ENCODE measurements around the gene NPAS3. TPM values are rescaled to one million over a fixed set of nuclear protein-coding genes. Genes with fewer than 3 reads are reported as not detected.

The NPAS3 gene
- total RNA-seq, 1 donor, result 0.36 TPM

GRCh38 chr14:33570694-33571310, 632.1 kb downstream of the NPAS3 start:
- no peak overlapping the region for H3K4me3 ChIP-seq (ENCODE audit: low read depth, low read length)
- no peak for DNase-seq (ENCODE audit: low read depth)
- TF ChIP-seq CTCF (IDR thresholded peaks at IDR 0.05; ENCODE audit: insufficient read depth, low read length), result no peak

- no peak overlapping the region for H3K4me3 ChIP-seq (ENCODE audit: low read depth, low read length)
- no peak for TF ChIP-seq CTCF (IDR thresholded peaks at IDR 0.05; ENCODE audit: insufficient read depth, low read length)
- DNase-seq (ENCODE audit: low read depth), result no peak
Measured at GRCh38 chr14:33573301-33573880, 634.7 kb downstream of the NPAS3 start.

GRCh38 chr14:33576014-33576413, 637.3 kb downstream of the NPAS3 start:
- DNase-seq (ENCODE audit: low read depth), result no peak
- no peak for TF ChIP-seq CTCF (IDR thresholded peaks at IDR 0.05; ENCODE audit: insufficient read depth, low read length)
- no peak overlapping the region for H3K4me3 ChIP-seq (ENCODE audit: low read depth, low read length)

GRCh38 chr14:33578461-33579216, 640.0 kb downstream of the NPAS3 start:
- DNase-seq (ENCODE audit: low read depth), result no peak
- no peak overlapping the region for H3K4me3 ChIP-seq (ENCODE audit: low read depth, low read length)
- TF ChIP-seq CTCF (IDR thresholded peaks at IDR 0.05; ENCODE audit: insufficient read depth, low read length), result no peak

- TF ChIP-seq CTCF (IDR thresholded peaks at IDR 0.05; ENCODE audit: insufficient read depth, low read length), result no peak
- no peak for DNase-seq (ENCODE audit: low read depth)
- no peak overlapping the region for H3K4me3 ChIP-seq (ENCODE audit: low read depth, low read length)
Measured at GRCh38 chr14:33580231-33580749, 641.6 kb downstream of the NPAS3 start.

GRCh38 chr14:33580841-33581240, 642.2 kb downstream of the NPAS3 start:
- TF ChIP-seq CTCF (IDR thresholded peaks at IDR 0.05; ENCODE audit: insufficient read depth, low read length), result no peak

More at GRCh38 chr14:33580841-33581240, 642.2 kb downstream of the NPAS3 start:
- no peak for DNase-seq (ENCODE audit: low read depth)
- no peak overlapping the region for H3K4me3 ChIP-seq (ENCODE audit: low read depth, low read length)
